NT2/D1 (cell line): ENCODE results near the gene THOC5.
"Not testable (repeated sequence)": the region's sequence is repeated elsewhere in the genome, so short reads cannot be mapped to it uniquely, and the experiment has no call there.

Source experiments
- SUZ12 ChIP-seq: IDR thresholded peaks from 2 replicates; pipeline ENCODE4 v1.6.1; 2011; ENCODE audit not compliant: insufficient read length, insufficient read depth; ENCODE audit errors: extremely low read depth
- YY1 ChIP-seq: IDR thresholded peaks from 2 replicates; pipeline ENCODE4 v1.6.1; 2011; ENCODE audit not compliant: insufficient read length, insufficient read depth

GRCh38 chr22:29586193-29586705 is 32.7 kb upstream of the THOC5 start:
- TF ChIP-seq YY1, SUZ12: not testable (repeated sequence)
